Measurements from ENCODE around the gene MZT1.

Gene MZT1

GRCh38 chr13:72680353-72680752 lies 47.1 kb downstream of the MZT1 start:
- no peak for DNase-seq (ENCODE audit: low read depth in 3 of 3)

GRCh38 chr13:72678312-72678711 lies 49.1 kb downstream of the MZT1 start:
- no peak for DNase-seq (ENCODE audit: low read depth in 3 of 3)

GRCh38 chr13:72677431-72677830 lies 50.0 kb downstream of the MZT1 start:
- DNase-seq (ENCODE audit: low read depth in 3 of 3) = no peak

- DNase-seq (ENCODE audit: low read depth in 3 of 3) = no peak
These were observed 61.0 kb downstream of the MZT1 start for GRCh38 chr13:72666391-72666790.

GRCh38 chr13:72662548-72662947 lies 64.9 kb downstream of the MZT1 start:
- no peak for DNase-seq (ENCODE audit: low read depth in 3 of 3)
